NCI-H1436 treated with DMSO at 0.1 percent for 48 hours (cell line): Measurements from ENCODE around the gene FAF1.
A peak's percentile ranks its signal among the peaks of the same experiment; 100 is the strongest.

Source experiments
- DNase-seq: peaks from one replicate; lab custom pipeline; 2025; lab: John Stamatoyannopoulos, UW

FAF1 gene

DNA sequence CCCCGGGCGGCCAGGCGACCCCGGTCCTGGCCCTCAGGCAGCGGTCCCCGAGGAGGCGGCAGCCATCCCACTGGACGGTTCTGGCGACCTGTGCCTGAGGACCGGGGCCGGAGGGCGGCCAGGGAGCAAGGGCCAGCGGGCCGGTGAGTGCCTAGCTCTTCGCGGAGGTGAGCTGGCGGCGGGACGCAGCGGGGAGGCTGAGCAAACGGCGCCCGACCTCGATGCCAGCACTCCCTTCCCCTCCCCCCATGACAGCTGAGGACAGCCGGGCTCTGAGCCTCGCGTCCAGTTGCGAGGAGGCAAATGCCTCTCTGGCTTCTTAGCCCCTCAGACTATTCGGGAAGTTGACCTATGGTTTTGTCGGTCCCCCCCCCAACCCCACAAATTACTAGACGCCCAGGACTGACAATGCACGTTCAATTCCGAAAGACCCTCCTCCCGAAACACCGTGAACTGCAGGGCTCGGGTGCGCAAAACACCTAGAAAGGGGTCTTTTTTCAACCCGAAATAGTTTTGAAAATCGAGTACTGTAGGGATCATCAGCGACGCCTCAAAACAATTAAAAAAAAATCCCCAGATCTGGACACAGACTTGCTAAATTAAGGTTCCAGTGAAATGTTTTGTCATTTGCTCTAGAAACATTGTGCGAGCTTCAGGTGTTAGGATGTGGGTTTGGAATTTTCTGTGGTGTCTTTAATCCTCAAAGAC, 18.2 kb upstream of the FAF1 start:
- DNase-seq = no peak

DNA sequence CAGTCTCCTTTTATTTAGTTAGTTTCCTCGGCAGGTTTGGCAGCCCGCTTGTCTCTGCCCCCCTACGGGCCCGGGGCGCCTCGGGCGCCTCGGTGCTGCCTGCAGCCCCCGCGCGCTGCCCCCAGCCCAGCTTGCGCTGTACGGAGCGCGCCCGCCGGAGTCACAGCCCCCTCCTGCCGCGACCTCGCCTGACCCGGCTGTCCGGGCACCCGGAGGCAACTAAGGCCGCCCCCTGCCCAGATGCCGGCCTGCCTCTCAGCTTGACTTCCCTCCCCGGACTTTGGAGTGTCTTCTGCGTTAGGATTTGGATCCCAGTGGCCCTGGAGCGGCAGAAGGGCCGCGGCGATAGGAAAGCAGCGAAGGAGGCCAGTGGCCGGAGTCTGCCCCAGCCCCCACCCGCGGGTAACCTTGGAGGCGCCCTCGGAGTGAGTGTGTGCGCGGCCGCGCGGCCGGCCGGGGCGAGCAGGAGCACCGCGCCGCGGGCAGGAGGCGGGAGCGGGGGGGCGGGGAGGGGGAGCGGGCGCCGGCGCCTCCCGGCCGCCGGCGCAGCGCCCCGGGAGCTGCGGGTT, 17.6 kb upstream of the FAF1 start:
- no peak for DNase-seq

DNA sequence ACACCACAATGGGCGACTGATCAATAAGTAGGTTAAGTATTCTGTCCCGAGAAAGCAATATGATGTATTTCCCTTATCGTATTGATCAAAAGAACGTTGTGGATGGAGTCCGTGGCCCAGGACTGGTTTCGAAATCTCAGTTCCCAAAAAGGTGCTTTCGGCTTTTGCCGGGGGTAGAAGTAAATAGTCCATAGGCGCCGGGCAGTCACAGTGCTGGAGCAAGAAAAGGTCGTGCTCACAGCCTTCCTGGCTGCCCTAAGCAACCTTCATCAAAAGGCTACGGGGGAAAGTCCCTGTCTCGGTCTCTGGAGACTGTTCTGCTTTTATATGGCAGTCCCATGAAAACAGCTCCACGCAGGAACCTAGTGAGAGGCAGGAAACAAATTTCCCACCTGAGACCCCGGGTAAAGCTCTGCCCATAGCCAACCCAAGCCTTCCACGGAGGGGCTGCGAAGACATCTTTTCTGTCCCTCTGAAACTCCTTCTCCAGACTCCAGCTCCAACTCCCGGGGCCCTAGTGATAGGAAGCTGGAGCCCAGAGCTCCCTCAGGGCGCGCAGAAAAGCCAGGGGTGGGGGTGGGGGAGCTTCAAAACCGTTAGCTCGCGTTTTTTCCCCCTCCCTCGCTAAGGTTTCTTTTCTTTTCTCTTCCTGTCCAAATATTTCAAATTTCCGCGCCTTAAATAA, 17.0 kb upstream of the FAF1 start:
- DNase-seq = no peak

DNA sequence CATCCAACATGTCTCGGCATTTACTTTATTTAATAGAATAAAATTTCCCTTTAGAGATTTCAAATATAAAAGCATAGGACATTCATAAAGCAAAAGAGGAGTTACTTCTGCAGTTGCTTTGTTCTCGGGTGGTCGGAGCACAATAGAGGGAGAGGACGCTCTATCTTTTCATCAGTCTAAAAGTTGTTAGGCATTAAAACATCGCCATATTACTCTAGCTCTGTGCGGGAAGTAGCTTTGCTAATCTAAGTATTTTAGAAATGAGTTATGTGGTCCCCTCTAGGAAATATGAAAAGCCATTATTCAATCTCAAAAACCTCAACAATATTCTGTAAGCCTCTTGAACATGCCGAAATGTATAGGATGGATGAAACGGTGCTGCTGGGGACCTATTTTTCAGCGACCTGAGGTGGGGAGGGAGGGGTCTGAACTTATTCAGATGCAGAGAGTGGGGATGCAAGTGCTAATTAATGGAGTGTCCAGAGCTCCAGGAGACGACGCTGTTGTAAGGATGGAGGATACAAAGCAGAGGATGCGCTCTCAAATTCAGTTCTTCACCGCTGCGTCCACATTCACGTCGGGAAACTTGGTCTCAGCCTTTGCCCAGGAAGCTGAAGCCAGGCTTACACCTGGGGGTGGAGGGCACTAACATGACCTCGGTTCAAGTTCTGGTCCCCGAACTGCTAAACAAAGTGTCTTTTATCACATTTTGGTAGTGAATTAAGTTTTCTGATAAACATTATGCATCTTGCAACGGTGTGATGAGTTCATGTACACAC, 16.2 kb upstream of the FAF1 start:
- DNase-seq = no peak

DNA sequence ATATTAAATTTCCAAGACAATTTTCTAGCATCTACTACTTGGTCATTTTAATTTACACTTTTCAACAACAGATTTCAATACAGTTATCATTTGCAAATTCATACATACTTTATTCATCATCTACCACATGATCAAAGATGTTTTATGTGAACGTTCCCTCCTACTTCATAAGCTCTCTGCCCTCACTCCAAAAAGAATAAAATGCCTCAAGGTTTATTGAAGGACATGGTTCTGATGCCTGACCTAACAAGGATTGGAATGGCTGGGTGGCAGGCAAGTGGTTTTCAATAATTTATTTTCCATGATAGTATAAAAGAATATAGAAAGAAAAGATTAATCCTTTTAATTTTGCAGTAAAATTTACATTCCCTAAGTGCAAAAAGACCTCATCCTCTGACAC, 15.4 kb upstream of the FAF1 start:
- DNase-seq = no peak

DNA sequence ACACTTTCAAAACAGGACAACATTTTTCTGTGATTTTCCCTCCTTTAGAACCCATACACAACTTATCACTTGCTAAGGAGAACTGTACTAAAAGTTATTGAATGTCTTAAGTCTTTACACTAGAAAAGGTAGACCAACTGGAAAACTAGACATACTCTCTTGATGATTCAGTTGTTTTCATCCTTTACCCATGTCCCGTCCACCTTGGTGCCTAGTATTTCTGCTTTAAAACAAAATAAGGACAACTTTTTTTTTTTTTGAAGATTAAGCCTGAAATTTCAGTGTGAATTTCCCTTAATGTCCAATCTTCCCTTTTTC, 14.5 kb upstream of the FAF1 start:
- DNase-seq = no peak

DNA sequence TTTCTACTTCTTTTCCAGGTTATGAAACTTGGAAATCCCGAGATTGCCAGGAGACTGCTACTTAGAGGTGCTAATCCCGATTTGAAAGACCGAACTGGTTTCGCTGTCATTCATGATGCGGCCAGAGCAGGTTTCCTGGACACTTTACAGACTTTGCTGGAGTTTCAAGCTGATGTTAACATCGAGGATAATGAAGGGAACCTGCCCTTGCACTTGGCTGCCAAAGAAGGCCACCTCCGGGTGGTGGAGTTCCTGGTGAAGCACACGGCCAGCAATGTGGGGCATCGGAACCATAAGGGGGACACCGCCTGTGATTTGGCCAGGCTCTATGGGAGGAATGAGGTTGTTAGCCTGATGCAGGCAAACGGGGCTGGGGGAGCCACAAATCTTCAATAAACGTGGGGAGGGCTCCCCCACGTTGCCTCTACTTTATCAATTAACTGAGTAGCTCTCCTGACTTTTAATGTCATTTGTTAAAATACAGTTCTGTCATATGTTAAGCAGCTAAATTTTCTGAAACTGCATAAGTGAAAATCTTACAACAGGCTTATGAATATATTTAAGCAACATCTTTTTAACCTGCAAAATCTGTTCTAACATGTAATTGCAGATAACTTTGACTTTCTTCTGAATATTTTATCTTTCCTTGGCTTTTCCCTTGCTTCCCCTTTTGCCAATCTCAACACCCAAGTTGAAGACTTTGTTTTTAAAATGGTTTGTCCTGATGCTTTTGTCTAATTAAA, 14.0 kb upstream of the FAF1 start:
- no peak for DNase-seq

DNA sequence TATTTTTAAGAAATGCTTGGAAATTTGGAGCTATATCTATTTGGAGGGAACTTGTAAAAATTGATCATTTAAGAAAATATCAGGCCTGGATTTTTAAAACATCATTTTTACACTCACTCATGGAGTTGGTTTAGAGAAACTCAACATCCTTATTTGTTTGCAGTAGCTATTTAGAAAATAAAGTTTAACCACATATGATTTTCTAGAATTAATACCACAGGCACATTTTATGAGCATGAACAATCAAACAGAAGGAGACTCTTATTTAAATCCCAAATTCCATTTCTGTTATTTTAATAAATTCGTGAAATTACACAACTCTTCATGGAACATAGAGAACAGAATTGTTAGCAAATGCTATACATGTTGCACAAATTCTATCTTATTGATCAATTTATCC, 13.2 kb upstream of the FAF1 start:
- DNase-seq = no peak

DNA sequence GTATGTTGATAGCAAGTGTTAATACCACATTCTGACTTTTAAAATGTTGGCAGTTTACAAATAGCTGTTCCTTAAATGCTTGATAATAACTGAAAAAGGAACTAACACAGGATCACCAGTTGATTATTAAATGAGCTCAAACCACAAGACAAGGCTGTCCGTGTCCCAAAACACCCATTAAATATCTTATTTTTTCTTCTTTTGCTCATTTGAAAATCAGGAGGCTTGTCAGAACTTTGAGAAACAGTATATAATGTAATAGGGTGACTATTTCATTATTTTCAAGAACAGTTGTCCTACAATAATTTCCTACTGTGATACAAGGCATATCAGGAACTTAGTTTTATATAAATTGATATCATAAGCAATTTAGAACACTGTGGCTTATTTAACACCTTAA, 12.7 kb upstream of the FAF1 start:
- no peak for DNase-seq

DNA sequence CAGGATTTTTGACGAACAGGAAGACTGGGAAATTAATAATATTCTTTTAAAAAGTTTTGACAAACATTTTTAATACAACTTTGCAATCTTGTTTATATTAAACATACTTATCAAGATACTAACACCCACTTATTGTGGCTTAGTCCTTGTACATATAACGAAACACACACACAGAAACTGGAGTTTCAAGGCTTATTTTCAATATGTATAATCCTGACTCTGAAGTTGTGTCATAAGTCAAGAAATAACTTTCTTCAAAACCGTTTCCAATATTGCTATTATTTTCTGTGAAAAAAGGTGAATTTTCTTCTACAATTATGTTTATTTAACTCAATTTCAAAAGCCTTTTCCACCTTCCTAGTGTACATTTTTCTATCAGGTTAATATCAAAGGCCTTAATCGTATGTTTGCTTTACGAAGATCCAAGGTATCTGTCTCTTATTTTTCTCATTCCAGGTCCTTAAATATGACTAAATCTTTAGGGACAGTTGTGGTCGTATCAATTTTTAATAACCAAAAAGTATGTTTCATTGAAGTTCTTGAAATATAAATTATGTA, 11.8 kb upstream of the FAF1 start:
- no peak for DNase-seq

DNA sequence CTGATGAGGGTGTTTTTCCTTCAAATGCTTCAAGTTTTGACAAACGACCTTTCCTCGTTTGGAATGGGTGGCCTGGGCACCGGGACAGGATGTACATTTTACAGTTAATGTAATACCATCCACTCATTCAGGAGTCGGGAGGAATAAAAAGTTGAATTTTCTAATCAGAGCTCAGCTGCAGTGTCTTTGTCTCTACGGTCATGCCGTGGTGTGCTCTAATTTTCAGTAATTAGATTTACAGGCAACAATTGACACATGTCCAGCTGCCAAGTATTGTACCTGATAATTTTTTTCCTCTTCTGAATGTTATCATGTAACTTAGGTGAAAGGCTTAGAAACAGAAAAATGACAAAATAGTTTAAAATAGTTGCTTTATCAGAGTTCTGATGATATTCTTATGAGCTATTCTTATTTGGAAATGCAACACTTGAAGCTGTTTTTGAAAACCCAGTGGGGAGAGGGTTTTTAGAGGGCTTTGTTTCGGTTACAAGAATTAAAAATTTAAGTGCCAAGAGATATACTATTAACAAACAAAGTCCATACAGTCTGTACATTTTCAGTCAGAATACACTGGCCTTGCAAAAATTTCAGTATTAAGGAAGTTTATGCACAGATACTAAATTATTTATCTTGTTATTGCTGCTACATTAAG, 11.0 kb upstream of the FAF1 start:
- no peak for DNase-seq

DNA sequence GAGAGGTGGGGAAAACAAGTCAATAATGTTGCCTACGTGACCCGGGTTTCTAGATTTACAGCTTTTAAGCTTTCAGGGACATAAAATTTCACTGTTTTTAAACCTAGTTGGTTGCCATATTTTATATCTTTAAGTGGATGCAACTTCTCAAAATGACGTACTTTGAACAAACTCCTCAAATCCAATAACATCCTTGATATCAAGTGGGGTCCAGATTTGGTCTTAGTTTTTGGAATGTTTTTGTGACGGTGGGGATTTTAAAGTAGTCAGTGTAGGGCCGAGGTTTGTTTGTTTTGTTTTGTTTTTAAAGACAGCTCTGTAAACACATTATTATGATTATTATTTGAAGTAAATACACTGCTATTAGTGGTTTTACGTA, 10.4 kb upstream of the FAF1 start:
- DNase-seq = no peak

DNA sequence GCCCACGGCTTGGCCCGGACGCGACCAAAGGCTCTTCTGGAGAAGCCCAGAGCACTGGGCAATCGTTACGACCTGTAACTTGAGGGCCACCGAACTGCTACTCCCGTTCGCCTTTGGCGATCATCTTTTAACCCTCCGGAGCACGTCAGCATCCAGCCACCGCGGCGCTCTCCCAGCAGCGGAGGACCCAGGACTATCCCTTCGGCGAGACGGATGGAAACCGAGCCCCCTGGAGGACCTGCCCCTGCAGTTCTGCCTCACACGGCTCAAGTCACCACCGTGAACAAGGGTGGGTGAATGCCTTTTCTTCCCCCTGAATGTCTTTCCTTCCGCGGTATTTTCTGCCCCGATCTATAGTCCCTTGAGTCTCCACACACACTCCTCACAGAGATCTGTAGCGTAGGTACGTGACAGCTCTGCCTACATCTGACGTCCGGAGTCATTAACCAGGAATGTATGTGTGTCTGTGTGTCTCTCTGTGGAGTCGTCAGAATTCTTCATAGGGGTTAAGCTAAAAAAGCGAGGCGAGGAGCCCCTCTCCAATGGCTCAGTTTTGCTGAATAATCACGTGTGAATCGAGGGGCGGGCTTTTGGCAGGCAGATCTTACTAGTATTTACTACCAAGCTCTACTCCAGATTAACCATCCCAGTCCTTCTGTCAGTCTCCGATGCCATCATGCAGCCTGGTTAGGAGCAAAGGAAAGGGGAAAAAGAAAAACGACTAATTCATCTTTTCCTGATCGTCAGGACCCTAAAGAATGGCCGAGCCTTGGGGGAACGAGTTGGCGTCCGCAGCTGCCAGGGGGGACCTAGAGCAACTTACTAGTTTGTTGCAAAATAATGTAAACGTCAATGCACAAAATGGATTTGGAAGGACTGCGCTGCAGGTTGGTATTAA, 9.8 kb upstream of the FAF1 start, which contains the start of gene CDKN2C:
Gene CDKN2C, plus strand, starts transcription at position 635 of the 898 bp plus-strand sequence. Its CDS starts 124 bp downstream, at position 759.
- DNase-seq = peak; percentile 86

DNA sequence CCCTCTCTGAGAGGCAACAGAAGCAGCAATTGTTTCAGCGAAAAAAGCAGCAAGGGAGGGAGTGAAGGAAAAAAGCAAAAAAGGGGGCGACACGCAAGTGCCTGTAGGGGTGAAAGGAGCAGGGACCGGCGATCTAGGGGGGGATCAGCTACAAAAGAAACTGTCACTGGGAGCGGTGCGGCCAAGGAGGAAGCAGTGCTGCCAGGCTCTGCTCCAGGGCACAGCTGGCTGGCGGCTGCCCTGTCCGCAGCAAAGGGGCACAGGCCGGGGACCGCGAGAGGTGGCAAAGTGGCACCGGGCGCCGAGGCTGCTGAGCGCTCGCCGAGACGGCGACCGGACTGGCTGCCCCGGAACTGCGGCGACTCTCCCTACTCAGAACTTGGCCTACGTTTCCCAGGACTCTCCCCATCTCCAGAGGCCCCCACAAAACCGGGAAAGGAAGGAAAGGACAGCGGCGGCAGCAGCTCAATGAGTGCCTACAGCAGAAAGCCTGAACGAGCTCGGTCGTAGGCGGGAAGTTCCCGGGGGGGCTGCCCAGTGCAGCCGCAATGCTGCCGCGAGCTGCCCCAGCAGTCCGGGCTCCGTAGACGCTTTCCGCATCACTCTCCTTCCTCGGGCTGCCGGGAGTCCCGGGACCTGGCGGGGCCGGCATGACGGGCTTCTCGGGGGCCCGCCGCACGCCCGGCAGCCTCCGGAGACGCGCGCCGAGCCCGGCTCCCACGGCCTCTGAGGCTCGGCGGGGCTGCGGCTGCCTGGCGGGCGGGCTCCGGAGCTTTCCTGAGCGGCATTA, 8.9 kb upstream of the FAF1 start:
- DNase-seq = no peak

DNA sequence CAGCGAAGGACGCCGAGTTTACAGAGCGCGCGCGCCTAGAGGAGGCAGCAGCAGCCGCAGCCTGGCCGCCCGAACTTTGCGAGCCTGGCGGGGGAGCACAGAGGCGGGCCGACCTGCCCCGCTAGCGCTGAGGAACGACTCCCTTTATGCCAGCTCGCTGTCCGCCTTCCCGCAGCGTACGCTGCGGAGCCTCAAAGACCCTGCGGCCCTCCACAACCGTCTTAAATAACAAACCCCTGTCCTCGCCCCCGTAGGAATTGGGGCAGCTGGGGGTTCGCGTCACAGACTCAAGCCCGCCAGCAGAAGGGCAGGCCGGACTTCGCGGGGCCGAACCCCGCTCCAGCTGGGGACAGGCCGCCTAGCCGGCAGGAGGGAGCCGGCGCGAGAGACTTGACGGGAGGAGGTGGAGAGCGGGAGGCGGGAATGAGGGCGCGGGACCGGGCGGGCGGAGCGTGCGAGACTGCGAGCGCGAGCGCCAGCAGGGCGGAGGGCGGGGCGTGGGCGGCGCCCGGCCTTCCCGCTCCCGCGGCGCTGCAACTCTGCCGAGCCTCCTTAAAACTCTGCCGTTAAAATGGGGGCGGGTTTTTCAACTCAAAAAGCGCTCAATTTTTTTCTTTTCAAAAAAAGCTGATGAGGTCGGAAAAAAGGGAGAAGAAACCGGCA, 8.2 kb upstream of the FAF1 start:
- peak; percentile 60 for DNase-seq

DNA sequence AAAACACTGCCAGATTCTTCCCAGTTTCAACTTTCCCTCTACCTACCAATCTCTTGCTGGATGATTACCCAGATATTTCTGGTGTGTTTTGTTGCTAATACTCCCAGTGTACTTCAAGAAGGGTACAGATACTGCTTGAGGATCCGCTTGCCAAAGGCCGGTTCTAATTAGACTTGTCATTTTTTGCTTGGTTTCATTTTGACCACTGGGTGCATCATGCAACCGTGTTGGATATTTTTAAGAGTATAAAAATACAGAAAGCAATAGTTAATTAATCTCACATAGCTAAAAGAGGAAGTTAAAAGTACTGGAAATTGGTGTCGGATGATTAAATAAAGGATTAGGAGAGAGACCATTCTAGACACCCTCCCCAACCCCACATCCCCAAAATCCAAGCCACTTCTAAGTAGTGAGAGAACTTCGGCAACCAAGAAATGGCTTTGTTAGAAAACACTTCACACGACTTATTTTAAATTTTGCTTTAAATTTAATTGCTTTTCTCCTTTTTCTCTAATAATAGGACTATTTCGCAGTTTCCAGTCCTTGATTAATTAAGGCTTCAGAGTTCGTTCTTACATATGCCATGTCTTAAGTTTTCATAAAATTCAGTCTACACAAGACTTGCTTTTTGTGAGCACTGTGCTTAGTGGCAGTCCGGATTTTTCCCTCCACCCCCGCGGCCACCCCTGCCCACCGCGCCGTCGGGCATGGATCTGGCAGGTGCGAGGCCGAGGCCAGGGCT, 7.5 kb upstream of the FAF1 start:
- DNase-seq = no peak

DNA sequence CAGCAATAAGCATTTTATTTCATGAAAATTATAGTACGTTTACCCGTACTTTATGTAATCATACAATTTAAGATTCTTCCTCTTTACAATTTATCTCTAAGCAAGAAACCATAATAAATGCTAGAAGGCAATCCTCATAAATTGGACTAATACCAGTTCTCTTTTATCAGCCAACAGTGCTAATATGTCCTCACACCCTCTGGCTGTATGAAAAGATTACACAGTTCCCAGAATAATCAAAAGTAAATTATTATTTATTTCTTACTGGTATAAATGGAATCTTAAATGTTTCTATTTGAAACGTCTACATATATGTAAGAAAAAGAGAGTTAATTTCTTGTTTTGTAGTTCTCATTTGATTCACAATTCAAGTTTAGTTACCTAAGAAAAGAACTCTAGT, 6.9 kb upstream of the FAF1 start:
- no peak for DNase-seq

DNA sequence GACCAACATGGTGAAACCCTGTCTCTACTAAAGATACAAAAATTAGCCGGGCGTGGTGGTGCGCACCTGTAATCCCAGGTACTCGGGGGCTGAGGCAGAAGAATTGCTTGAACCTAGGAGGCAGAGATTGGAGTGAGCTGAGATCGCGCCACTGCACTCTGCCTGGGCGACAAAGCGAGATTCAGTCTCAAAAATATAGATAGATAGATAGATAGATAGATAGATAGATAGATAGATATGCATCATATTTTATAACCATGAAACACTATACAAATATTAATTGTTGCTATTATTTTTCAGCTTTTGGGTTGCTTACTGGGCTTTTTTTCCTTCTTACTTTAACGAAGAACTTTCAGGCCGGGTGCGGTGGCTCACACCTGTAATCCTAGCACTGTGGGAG, 4.8 kb upstream of the FAF1 start:
- DNase-seq = no peak
